ENCODE data around the gene FAM180A.

DNA sequence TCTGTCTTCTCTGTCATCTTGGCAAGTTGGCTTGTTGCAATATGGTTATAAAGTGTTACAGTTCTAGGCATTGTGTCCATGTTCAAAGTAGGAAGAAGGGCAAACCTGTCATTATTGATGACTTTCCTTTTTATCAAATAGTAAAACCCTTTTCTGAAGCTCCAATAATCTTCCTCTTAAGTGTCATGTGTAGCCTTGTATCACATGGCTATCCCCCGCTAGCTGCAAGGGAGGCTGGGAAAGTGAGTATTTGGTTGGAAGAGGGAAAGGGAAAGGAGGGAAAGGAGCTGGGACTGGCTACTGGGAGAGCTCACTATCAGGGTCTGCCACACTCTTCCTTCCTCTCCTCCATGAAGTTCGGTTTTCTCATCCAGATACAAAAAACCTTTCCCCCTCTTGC, 45.2 kb upstream of the FAM180A start:
- TF ChIP-seq CREB1 (IDR thresholded peaks at IDR 0.05) (no peak), CTCF (IDR thresholded peaks at IDR 0.05; ENCODE audit: control extremely low read depth in 1 of 3, insufficient read depth in 1 of 3, low read depth in 1 of 3, low read length in 3 of 3) (no peak), BRCA1 (IDR thresholded peaks at IDR 0.05; ENCODE audit: low read depth, low read length) (no peak), ATF3 (IDR thresholded peaks at IDR 0.05; ENCODE audit: insufficient read depth, low read depth, low read length) (no peak), JUND (IDR thresholded peaks at IDR 0.05; ENCODE audit: low read length) (no peak), TBP (IDR thresholded peaks at IDR 0.05; ENCODE audit: low read depth, low read length) (no peak), MAX (IDR thresholded peaks at IDR 0.05) (no peak), SIN3A (conservative IDR thresholded peaks at IDR 0.05 in 1 of 2, IDR thresholded peaks at IDR 0.05 in 1 of 2; ENCODE audit: low read depth in 1 of 2, low read length in 2 of 2) (no peak), GTF2F1 (IDR thresholded peaks at IDR 0.05; ENCODE audit: borderline replicate concordance, low read depth, low read length) (no peak), EZH2 (IDR thresholded peaks at IDR 0.05; ENCODE audit: low read depth, low read length, severe bottlenecking) (no peak)
